Panc1 (cell line): ENCODE data around the gene EED.

ENCODE experiments used
- POLR2AphosphoS5 ChIP-seq: IDR thresholded peaks from 2 replicates; pipeline ENCODE4 v1.6.1; 2012; ENCODE audit warnings: mild to moderate bottlenecking, low read depth, low read length, moderate library complexity
- REST ChIP-seq, 2 experiments: IDR thresholded peaks; 2 replicates each; pipeline ENCODE4 v1.6.1; 2011 to 2012; ENCODE audit warnings: low read depth in 2 of 2, control low read depth in 1 of 2, low read length in 1 of 2, mild to moderate bottlenecking in 1 of 2, moderate library complexity in 1 of 2; ENCODE audit not compliant: insufficient read depth in 1 of 2
- TF ChIP-seq, protein P1 (sequence below): fragments of 450-650 bp; IDR thresholded peaks from 2 replicates; pipeline ENCODE4 v1.5.1; 2017; ENCODE audit warnings: mild to moderate bottlenecking

GRCh38 chr11:86278226-86278625 is 33.7 kb downstream of the EED start:
- TF ChIP-seq POLR2AphosphoS5, result no peak
- TF ChIP-seq REST (IDR thresholded peaks at IDR 0.05; ENCODE audit: insufficient read depth in 1 of 2, low read depth in 2 of 2, low read length in 1 of 2), result no peak
- TF ChIP-seq, protein P1, sequence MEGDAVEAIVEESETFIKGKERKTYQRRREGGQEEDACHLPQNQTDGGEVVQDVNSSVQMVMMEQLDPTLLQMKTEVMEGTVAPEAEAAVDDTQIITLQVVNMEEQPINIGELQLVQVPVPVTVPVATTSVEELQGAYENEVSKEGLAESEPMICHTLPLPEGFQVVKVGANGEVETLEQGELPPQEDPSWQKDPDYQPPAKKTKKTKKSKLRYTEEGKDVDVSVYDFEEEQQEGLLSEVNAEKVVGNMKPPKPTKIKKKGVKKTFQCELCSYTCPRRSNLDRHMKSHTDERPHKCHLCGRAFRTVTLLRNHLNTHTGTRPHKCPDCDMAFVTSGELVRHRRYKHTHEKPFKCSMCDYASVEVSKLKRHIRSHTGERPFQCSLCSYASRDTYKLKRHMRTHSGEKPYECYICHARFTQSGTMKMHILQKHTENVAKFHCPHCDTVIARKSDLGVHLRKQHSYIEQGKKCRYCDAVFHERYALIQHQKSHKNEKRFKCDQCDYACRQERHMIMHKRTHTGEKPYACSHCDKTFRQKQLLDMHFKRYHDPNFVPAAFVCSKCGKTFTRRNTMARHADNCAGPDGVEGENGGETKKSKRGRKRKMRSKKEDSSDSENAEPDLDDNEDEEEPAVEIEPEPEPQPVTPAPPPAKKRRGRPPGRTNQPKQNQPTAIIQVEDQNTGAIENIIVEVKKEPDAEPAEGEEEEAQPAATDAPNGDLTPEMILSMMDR, result no peak
